Retinal pigment epithelial cell (primary cell): ENCODE results near the gene BTBD2.

Experiments
- DNase-seq: peaks from one replicate; pipeline ENCODE4 v3.0.0-alpha.2; 2010; ENCODE audit warnings: low read depth
- H3K4me3 ChIP-seq: 2 replicates; pipeline ENCODE4 v1.5.1; 2011; ENCODE audit warnings: mild to moderate bottlenecking, low read length, control low read depth, moderate library complexity
- CTCF ChIP-seq: conservative IDR thresholded peaks from 2 replicates; pipeline ENCODE4 v1.5.1; 2011; ENCODE audit warnings: low read depth, low read length, control low read depth, inconsistent platforms

Gene BTBD2

GRCh38 chr19:1986357-1987162 lies 29.0 kb downstream of the BTBD2 start:
- DNase-seq, result no peak
- H3K4me3 ChIP-seq, result no peak overlapping the region
- TF ChIP-seq CTCF, result no peak

GRCh38 chr19:1985588-1986356 lies 29.7 kb downstream of the BTBD2 start:
- TF ChIP-seq CTCF, result no peak
- no peak overlapping the region for H3K4me3 ChIP-seq
- DNase-seq, result no peak

GRCh38 chr19:1984357-1984756 lies 31.2 kb downstream of the BTBD2 start:
- no peak for DNase-seq
- no peak for TF ChIP-seq CTCF
- H3K4me3 ChIP-seq, result no peak overlapping the region

- no peak for DNase-seq
- TF ChIP-seq CTCF, result no peak
- no peak overlapping the region for H3K4me3 ChIP-seq
Observed at GRCh38 chr19:1981253-1981652, 34.3 kb downstream of the BTBD2 start.

GRCh38 chr19:1980809-1981181 lies 34.7 kb downstream of the BTBD2 start:
- no peak for TF ChIP-seq CTCF
- no peak for DNase-seq
- no peak overlapping the region for H3K4me3 ChIP-seq

- DNase-seq, result no peak
- no peak overlapping the region for H3K4me3 ChIP-seq
- no peak for TF ChIP-seq CTCF
Observed at GRCh38 chr19:1980091-1980808, 35.3 kb downstream of the BTBD2 start.
